Ovary (tissue), 3 donors: Measurements from ENCODE around the gene SDK1.

Experiments
- CTCF ChIP-seq, 3 donors: fragments of 450-650 bp in 2 of 3; fragments of 200-600 bp in 1 of 3; IDR thresholded peaks; one replicate each; pipeline versions ENCODE4 v1.5.1 to v1.8.0; 2016 to 2022; ENCODE audit warnings: antibody characterized with exemption in 3 of 3, mild to moderate bottlenecking in 1 of 3
- EP300 ChIP-seq: sonication (generic); formaldehyde crosslinking; IDR thresholded peaks from one replicate; pipeline ENCODE4 v1.6.1; 2017; ENCODE audit warnings: antibody characterized with exemption
- donor health status: DM: no; HTN: no; CAD: no.

GRCh38 chr7:4225361-4225771 is 924.3 kb downstream of the SDK1 start:
- TF ChIP-seq CTCF (IDR thresholded peaks at IDR 0.05) (no peak), EP300 (no peak)
